CD8-positive, alpha-beta memory T cell (primary cell): ENCODE measurements around the gene FILIP1. TPM values are rescaled to one million over a fixed set of nuclear protein-coding genes. Genes with fewer than 3 reads are reported as not detected.

Source experiments
- CTCF ChIA-PET: fragments of 350-600 bp; sonication (Branson Sonifier 250); formaldehyde crosslinking; loops from one replicate; lab custom pipeline; 2021; ENCODE audit warnings: antibody characterized with exemption; lab: Charles Lee
- POLR2A ChIA-PET: fragments of 350-600 bp; sonication (Branson Sonifier 250); formaldehyde crosslinking; loops from one replicate; lab custom pipeline; 2021; ENCODE audit warnings: antibody characterized with exemption; lab: Charles Lee
- DNase-seq, 5 donors: peaks; one replicate each; pipeline versions ENCODE4 v3.0.0 to v3.0.0-alpha.2; 2020 to 2022; ENCODE audit warnings: mixed read lengths in 1 of 5
- H3K27ac ChIP-seq: one replicate; pipeline ENCODE4 v1.7.0; 2013; ENCODE audit warnings: low read depth, mild to moderate bottlenecking, low read length, moderate library complexity
- H3K27me3 ChIP-seq: 2 replicates; pipeline ENCODE4 v1.7.0; 2013; ENCODE audit warnings: low read length, mild to moderate bottlenecking; ENCODE audit not compliant: insufficient read depth, poor library complexity, severe bottlenecking
- H3K36me3 ChIP-seq: 2 replicates; pipeline ENCODE4 v1.7.0; 2013; ENCODE audit warnings: mild to moderate bottlenecking, low read length, moderate library complexity; ENCODE audit not compliant: insufficient read depth
- H3K4me1 ChIP-seq: 2 replicates; pipeline ENCODE4 v1.7.0; 2013; ENCODE audit warnings: mild to moderate bottlenecking, low read length, moderate library complexity; ENCODE audit not compliant: insufficient read depth
- H3K4me3 ChIP-seq: 2 replicates; pipeline ENCODE4 v1.7.0; 2013; ENCODE audit warnings: mild to moderate bottlenecking, low read length
- H3K9me3 ChIP-seq: 2 replicates; pipeline ENCODE4 v1.7.0; 2013; ENCODE audit warnings: mild to moderate bottlenecking, low read length
- H3K27ac Mint-ChIP-seq, 8 donors: one replicate each; pipeline ENCODE4 v1.8.0; 2020 to 2021; ENCODE audit warnings: mixed read lengths in 8 of 8, mild to moderate bottlenecking in 6 of 8, inconsistent platforms in 3 of 8, moderate library complexity in 3 of 8
- H3K27me3 Mint-ChIP-seq, 2 donors: one replicate each; pipeline ENCODE4 v1.8.0; 2020 to 2021; ENCODE audit warnings: mixed read lengths in 2 of 2, mild to moderate bottlenecking in 1 of 2, moderate library complexity in 1 of 2
- H3K36me3 Mint-ChIP-seq, 3 donors: one replicate each; pipeline ENCODE4 v1.8.0; 2020 to 2021; ENCODE audit warnings: mixed read lengths in 3 of 3, inconsistent platforms in 1 of 3, mild to moderate bottlenecking in 1 of 3
- H3K4me1 Mint-ChIP-seq, 3 donors: one replicate each; pipeline ENCODE4 v1.8.0; 2020 to 2021; ENCODE audit warnings: mixed read lengths in 3 of 3, inconsistent platforms in 1 of 3, mild to moderate bottlenecking in 1 of 3
- H3K4me3 Mint-ChIP-seq, 7 donors: one replicate each; pipeline ENCODE4 v1.8.0; 2020 to 2021; ENCODE audit warnings: mixed read lengths in 7 of 7, mild to moderate bottlenecking in 6 of 7, moderate library complexity in 4 of 7, inconsistent platforms in 2 of 7
- H3K9me3 Mint-ChIP-seq, 5 donors: one replicate each; pipeline ENCODE4 v1.8.0; 2020 to 2022; ENCODE audit warnings: mixed read lengths in 5 of 5, mild to moderate bottlenecking in 3 of 5, moderate library complexity in 2 of 5, inconsistent platforms in 1 of 5
- polyA plus RNA-seq: library from polyadenylated mRNA; unstranded; fragments of 300-500 nt; fragmentation: Illumina TruSeq; gene quantifications from one replicate; pipeline ENCODE4 v1.2.3, GENCODE V29; 2021
- total RNA-seq, 2 experiments: library from RNA; stranded (reverse); gene quantifications; one replicate each; pipeline ENCODE4 v1.2.3, GENCODE V29; 2021

Gene FILIP1
- total and polyA plus RNA-seq, 3 experiments from 2014 or later: not detected

DNA sequence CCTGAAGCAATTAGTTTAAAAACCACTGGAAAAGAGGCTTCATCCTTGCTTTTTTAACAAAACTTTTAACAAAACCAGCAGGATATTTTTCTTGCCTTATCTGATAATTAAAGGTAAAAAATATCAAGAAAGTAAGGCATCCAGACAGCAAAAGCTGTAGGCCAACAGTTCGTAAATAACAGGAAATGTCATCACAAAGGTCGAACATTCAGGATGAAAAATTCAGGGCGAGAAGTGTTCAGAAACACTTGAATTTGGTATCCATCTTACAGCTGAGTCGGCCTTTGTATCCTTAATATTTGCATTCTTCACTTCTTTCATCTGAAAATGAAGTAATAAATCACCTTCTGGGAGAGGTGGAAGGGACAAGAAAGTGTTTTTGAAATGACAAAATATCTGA is 8.2 kb upstream of the FILIP1 start:
- Mint-ChIP-seq H3K36me3 (no peaks in the 10 kb centered on the region), H3K27ac (no peak overlapping the region), H3K4me3 (no peak overlapping the region), H3K4me1 (no peaks in the 10 kb centered on the region), H3K27me3 (no peaks in the 10 kb centered on the region), H3K9me3 (no peaks in the 10 kb centered on the region)
- no peaks in the 10 kb centered on the region for H3K4me1 ChIP-seq
- no peaks in the 10 kb centered on the region for H3K9me3 ChIP-seq
- H3K4me3 ChIP-seq: no peak overlapping the region
- H3K36me3 ChIP-seq: no peaks in the 10 kb centered on the region
- DNase-seq: no peak
- CTCF ChIA-PET: no interaction called here
- POLR2A ChIA-PET: no interaction called here
- H3K27ac ChIP-seq: no peak overlapping the region
- H3K27me3 ChIP-seq: no peaks in the 10 kb centered on the region

- CTCF ChIA-PET: no interaction called here
Measured at GRCh38 chr6:75499640-75500039, 6.0 kb upstream of the FILIP1 start.

DNA sequence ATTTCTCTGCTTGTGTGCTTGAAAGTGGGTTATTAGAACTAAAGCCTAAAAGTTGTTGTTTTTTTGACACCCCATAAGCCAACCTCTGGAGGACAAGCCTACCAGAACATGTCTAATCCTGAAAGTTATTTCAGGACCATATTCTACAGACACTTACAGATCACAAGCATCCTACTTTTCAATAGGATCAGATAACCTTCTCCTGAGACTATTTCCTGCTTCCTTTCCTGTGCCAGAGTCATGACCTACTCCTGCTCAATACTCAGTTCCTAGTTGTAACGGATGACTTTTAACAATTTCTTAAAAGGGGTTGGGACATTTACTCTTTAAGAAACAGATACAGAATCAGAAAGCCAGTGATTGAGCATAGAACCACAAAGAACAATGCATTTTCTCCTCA is 5.3 kb upstream of the FILIP1 start:
- POLR2A ChIA-PET: no interaction called here
- Mint-ChIP-seq H3K27ac (no peak overlapping the region), H3K9me3 (no peaks in the 10 kb centered on the region), H3K36me3 (no peaks in the 10 kb centered on the region), H3K27me3 (peaks cover 5 to 10% of the 10 kb centered on the region in 2 donors), H3K4me1 (peaks cover 13 to 19% (median 14%) of the 10 kb centered on the region in 3 donors), H3K4me3 (no peak overlapping the region)
- no peak overlapping the region for H3K27ac ChIP-seq
- no peaks in the 10 kb centered on the region for H3K9me3 ChIP-seq
- no peaks in the 10 kb centered on the region for H3K27me3 ChIP-seq
- CTCF ChIA-PET: no interaction called here
- no peak for DNase-seq
- H3K4me1 ChIP-seq: peaks cover 7% of the 10 kb centered on the region
- H3K36me3 ChIP-seq: no peaks in the 10 kb centered on the region
- no peak overlapping the region for H3K4me3 ChIP-seq

More at GRCh38 chr6:75499640-75500039, 6.0 kb upstream of the FILIP1 start:
- no peak overlapping the region for H3K4me3 ChIP-seq
- H3K27ac ChIP-seq: no peak overlapping the region
- DNase-seq: no peak
- no peaks in the 10 kb centered on the region for H3K27me3 ChIP-seq
- H3K36me3 ChIP-seq: no peaks in the 10 kb centered on the region
- Mint-ChIP-seq H3K4me3 (no peak overlapping the region), H3K27me3 (peaks cover 2 to 3% of the 10 kb centered on the region in 2 donors), H3K36me3 (no peaks in the 10 kb centered on the region), H3K9me3 (no peaks in the 10 kb centered on the region), H3K4me1 (peaks cover 11 to 16% (median 11%) of the 10 kb centered on the region in 3 donors), H3K27ac (no peak overlapping the region)
- H3K4me1 ChIP-seq: peaks cover 7% of the 10 kb centered on the region
- no peaks in the 10 kb centered on the region for H3K9me3 ChIP-seq
- POLR2A ChIA-PET: no interaction called here

DNA sequence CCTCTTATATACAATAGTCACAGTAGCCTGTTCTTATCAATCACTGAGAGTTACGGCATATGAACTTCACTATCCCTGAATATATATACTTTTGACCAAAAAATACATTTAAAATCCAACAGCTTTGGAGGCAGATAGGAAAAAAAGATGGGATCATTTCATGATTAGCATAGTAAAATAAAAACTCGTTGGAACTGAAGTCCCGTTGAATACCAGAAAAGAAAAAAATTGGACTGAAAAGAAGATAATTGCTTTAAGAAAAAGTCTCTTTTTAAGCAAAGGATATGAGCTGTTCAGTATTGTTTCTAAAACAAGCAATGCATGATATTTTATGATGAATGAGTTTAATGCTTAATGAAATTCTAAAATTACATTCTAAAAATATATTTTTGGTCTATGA is 4.4 kb upstream of the FILIP1 start:
- peaks cover 5 to 12% of the 10 kb centered on the region in 2 donors for H3K27me3 Mint-ChIP-seq
- Histone ChIP-seq H3K4me3 (no peak overlapping the region), H3K27ac (no peak overlapping the region), H3K4me1 (peaks cover 7% of the 10 kb centered on the region), H3K9me3 (no peaks in the 10 kb centered on the region), H3K36me3 (no peaks in the 10 kb centered on the region), H3K27me3 (no peaks in the 10 kb centered on the region)
- no peak overlapping the region for H3K27ac Mint-ChIP-seq
- ChIA-PET POLR2A (no interaction called here), CTCF (no interaction called here)
- DNase-seq: no peak
- H3K9me3 Mint-ChIP-seq: no peaks in the 10 kb centered on the region
- H3K36me3 Mint-ChIP-seq: no peaks in the 10 kb centered on the region
- H3K4me1 Mint-ChIP-seq: peaks cover 13 to 19% (median 14%) of the 10 kb centered on the region in 3 donors
- H3K4me3 Mint-ChIP-seq: no peak overlapping the region

GRCh38 chr6:75495011-75495410 is 1.4 kb upstream of the FILIP1 start:
- Mint-ChIP-seq H3K36me3 (no peaks in the 10 kb centered on the region), H3K4me1 (peaks cover 13 to 19% (median 14%) of the 10 kb centered on the region in 3 donors), H3K27me3 (peaks cover 6 to 24% of the 10 kb centered on the region in 2 donors), H3K4me3 (no peak overlapping the region), H3K9me3 (no peaks in the 10 kb centered on the region), H3K27ac (no peak overlapping the region)
- Histone ChIP-seq H3K36me3 (no peaks in the 10 kb centered on the region), H3K27me3 (no peaks in the 10 kb centered on the region), H3K9me3 (no peaks in the 10 kb centered on the region), H3K4me1 (peaks cover 7% of the 10 kb centered on the region), H3K27ac (no peak overlapping the region), H3K4me3 (no peak overlapping the region)
- no peak for DNase-seq
- CTCF ChIA-PET: no interaction called here
- POLR2A ChIA-PET: no interaction called here

- H3K4me1 Mint-ChIP-seq: peaks cover 13 to 19% (median 14%) of the 10 kb centered on the region in 3 donors
- no peaks in the 10 kb centered on the region for H3K36me3 Mint-ChIP-seq
- no peaks in the 10 kb centered on the region for H3K9me3 Mint-ChIP-seq
- no peak overlapping the region for H3K4me3 ChIP-seq
- H3K36me3 ChIP-seq: no peaks in the 10 kb centered on the region
- ChIA-PET CTCF (no interaction called here), POLR2A (no interaction called here)
- H3K27ac Mint-ChIP-seq: no peak overlapping the region
- H3K4me3 Mint-ChIP-seq: no peak overlapping the region
- no peak for DNase-seq
- H3K27me3 Mint-ChIP-seq: peaks cover 6 to 24% of the 10 kb centered on the region in 2 donors
- no peaks in the 10 kb centered on the region for H3K9me3 ChIP-seq
- H3K27ac ChIP-seq: no peak overlapping the region
- H3K4me1 ChIP-seq: peaks cover 7% of the 10 kb centered on the region
- no peaks in the 10 kb centered on the region for H3K27me3 ChIP-seq
Measured at GRCh38 chr6:75494290-75494689, 690 bp upstream of the FILIP1 start.

DNA sequence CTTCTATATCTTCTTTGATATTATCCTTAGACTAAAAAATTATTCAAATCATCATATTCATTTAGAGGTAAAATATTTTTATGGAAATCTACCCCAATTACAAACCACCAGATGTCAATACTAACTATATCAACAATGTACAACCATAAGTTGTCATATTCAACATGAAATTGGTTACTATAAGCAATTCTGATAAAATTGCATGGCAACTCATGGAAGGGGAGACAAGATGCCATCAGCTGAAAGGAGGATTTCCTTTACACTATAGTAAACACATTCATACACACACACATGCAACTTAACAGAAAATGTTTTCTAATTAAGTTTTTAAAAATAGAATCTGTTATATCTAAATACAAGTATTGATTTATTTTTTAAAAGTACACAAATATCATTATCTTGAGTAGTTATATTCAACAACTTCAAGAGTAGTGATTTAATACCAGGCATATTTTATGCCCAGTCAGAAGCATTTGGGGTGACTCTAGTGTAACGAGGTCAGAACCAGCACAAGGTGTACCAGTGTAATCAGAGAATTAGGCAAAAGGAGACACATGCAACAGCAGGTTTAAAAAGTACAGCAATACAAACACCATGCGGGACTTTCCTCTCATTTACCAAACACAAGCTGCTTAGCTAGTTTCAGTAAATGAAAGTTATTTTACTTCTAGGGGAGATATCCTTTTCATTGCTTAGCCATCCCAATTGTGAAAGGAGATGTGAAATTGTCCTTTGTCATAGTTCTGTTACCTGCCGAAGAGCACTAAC is 1.0 kb downstream of the FILIP1 start:
- H3K4me1 Mint-ChIP-seq: peaks cover 13 to 19% (median 14%) of the 10 kb centered on the region in 3 donors
- ChIA-PET POLR2A (no interaction called here), CTCF (no interaction called here)
- no peak overlapping the region for H3K27ac Mint-ChIP-seq
- Histone ChIP-seq H3K27ac (no peak overlapping the region), H3K27me3 (no peaks in the 10 kb centered on the region), H3K4me1 (peaks cover 7% of the 10 kb centered on the region), H3K4me3 (no peak overlapping the region), H3K9me3 (no peaks in the 10 kb centered on the region), H3K36me3 (no peaks in the 10 kb centered on the region)
- H3K9me3 Mint-ChIP-seq: no peaks in the 10 kb centered on the region
- no peak overlapping the region for H3K4me3 Mint-ChIP-seq
- H3K36me3 Mint-ChIP-seq: no peaks in the 10 kb centered on the region
- DNase-seq: no peak
- H3K27me3 Mint-ChIP-seq: peaks cover 6 to 38% of the 10 kb centered on the region in 2 donors

- peaks cover 11 to 18% (median 14%) of the 10 kb centered on the region in 3 donors for H3K4me1 Mint-ChIP-seq
- H3K36me3 Mint-ChIP-seq: no peaks in the 10 kb centered on the region
- Histone ChIP-seq H3K27me3 (no peaks in the 10 kb centered on the region), H3K4me3 (no peak overlapping the region), H3K4me1 (peaks cover 7% of the 10 kb centered on the region), H3K27ac (no peak overlapping the region), H3K9me3 (no peaks in the 10 kb centered on the region), H3K36me3 (no peaks in the 10 kb centered on the region)
- DNase-seq: no peak
- ChIA-PET CTCF (no interaction called here), POLR2A (no interaction called here)
- no peaks in the 10 kb centered on the region for H3K9me3 Mint-ChIP-seq
- H3K27ac Mint-ChIP-seq: no peak overlapping the region
- no peak overlapping the region for H3K4me3 Mint-ChIP-seq
- peaks cover 8 to 48% of the 10 kb centered on the region in 2 donors for H3K27me3 Mint-ChIP-seq
Measured at GRCh38 chr6:75491291-75491690, 2.3 kb downstream of the FILIP1 start.
